Sigmoid colon (tissue), 7 donors: ENCODE data around the gene PAPOLG. TPM values are rescaled to one million over a fixed set of nuclear protein-coding genes. Genes with fewer than 3 reads are reported as not detected.

Experiments used
- DNase-seq: peaks from one replicate; pipeline ENCODE4 v3.0.0-alpha.2; 2019
- H3K27ac ChIP-seq, 4 donors: fragments of 200-600 bp; sonication (generic); one replicate each; pipeline ENCODE4 v1.5.1; 2016 to 2019; ENCODE audit warnings: mild to moderate bottlenecking in 1 of 4
- H3K27me3 ChIP-seq, 3 donors: fragments of 200-600 bp; sonication (generic); one replicate each; pipeline ENCODE4 v1.5.1; 2019; ENCODE audit warnings: mild to moderate bottlenecking in 1 of 3
- H3K36me3 ChIP-seq, 4 donors: fragments of 200-600 bp; sonication (generic); one replicate each; pipeline ENCODE4 v1.5.1; 2016 to 2019
- H3K4me1 ChIP-seq, 4 donors: fragments of 200-600 bp; sonication (generic); one replicate each; pipeline ENCODE4 v1.5.1; 2017 to 2019
- H3K4me3 ChIP-seq, 4 donors: fragments of 200-600 bp; sonication (generic); one replicate each; pipeline ENCODE4 v1.5.1; 2017 to 2019; ENCODE audit warnings: mild to moderate bottlenecking in 2 of 4, moderate library complexity in 1 of 4
- H3K9me3 ChIP-seq, 4 donors: fragments of 200-600 bp in 3 of 4; sonication (generic) in 3 of 4; one replicate each; pipeline versions ENCODE4 v1.5.1 to v1.6.1; 2013 to 2019
- EP300 ChIP-seq, 4 donors: sonication (generic); formaldehyde crosslinking; IDR thresholded peaks; one replicate each; pipeline ENCODE4 v1.6.1; 2017; ENCODE audit warnings: antibody characterized with exemption in 4 of 4
- POLR2A ChIP-seq, 2 donors: fragments of 450-650 bp; IDR thresholded peaks; one replicate each; pipeline ENCODE4 v1.6.1; 2016; ENCODE audit warnings: antibody characterized with exemption in 2 of 2, mild to moderate bottlenecking in 2 of 2, moderate library complexity in 2 of 2
- POLR2AphosphoS5 ChIP-seq, 4 donors: sonication (generic); formaldehyde crosslinking; IDR thresholded peaks; one replicate each; pipeline ENCODE4 v1.6.1; 2017; ENCODE audit warnings: antibody characterized with exemption in 4 of 4
- WGBS, 2 donors: extraction: QIAGEN DNeasy Blood & Tissue Kit; methylation state at CpG; one replicate each; pipeline ENCODE4 v1.1.7; 2013; 5-methylcytosine and 5-hydroxymethylcytosine counted together
- intact Hi-C: fragments of 100-400 bp; cut with DNase I; formaldehyde crosslinking; loops from one replicate; pipeline ENCODE4 v1.15.1; 2023
- polyA plus RNA-seq, 3 donors: library from polyadenylated mRNA; stranded (reverse); fragments of 200-250 nt; gene quantifications; one replicate each; pipeline ENCODE4 v1.2.3, GENCODE V29; 2013
- total RNA-seq, 4 donors: library from RNA; depleted of rRNA; stranded (reverse); fragments of >200 nt; gene quantifications; one replicate each; pipeline ENCODE4 v1.1.0, GENCODE V29; 2016
- TF ChIP-seq, protein P1 (sequence below), 4 experiments: fragments of 450-650 bp in 3 of 4; fragments of 200-600 bp in 1 of 4; IDR thresholded peaks; one replicate each; pipeline ENCODE4 v1.5.1; 2016 to 2019; ENCODE audit warnings: antibody characterized with exemption in 4 of 4, mild to moderate bottlenecking in 3 of 4, moderate library complexity in 2 of 4
- donor health status: healthy with polysubstance abuse.
- donor health status: Bipolar disorder and iron deficiency.
- donor health status: healthy.

The PAPOLG gene
- total and polyA plus RNA-seq, 7 donors = 3.6 to 16.1 (median 10.7) TPM

DNA sequence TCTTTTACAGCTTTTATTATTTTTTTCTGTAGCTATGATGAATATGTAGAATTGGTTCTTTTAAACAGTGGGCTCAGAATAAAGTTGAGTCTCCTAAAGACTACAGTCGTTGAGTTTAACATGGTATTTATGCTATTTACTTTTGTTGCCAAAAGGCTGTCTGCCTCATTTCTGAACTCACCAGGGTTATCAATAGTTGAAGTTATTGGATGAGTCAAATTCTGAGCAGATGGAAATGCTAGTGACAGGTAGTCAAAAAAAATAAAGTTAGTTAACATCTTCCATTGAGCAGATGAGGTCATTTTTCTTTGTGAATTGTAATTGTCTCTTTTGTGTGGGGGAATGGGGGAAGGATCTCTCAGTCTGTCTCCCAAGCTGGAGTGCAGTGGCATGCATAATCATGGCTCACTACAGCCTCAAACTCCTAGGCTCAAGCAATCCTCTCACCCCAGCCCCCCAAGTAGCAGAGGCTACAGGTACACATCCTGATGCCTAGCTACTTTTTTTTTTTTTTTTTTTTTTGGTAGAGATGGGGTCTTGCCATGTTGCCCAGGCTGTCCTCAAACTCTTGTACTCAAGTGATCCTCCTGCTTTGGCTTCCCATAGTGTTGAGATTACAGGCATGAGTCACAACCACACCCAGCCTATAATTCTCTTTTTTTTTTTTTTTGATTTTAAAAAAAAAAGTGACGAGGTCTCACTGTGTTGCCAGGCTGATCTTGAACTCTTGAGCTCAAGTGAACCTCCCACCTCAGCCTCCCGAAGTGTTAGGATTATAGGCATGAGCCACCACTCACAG, 8.9 kb downstream of the PAPOLG start:
- H3K27ac ChIP-seq = no peak overlapping the region
- H3K36me3 ChIP-seq = peaks cover 7 to 93% (median 26%) of the 10 kb centered on the region in 4 donors
- no peak overlapping the region for H3K4me3 ChIP-seq
- TF ChIP-seq, protein P1, sequence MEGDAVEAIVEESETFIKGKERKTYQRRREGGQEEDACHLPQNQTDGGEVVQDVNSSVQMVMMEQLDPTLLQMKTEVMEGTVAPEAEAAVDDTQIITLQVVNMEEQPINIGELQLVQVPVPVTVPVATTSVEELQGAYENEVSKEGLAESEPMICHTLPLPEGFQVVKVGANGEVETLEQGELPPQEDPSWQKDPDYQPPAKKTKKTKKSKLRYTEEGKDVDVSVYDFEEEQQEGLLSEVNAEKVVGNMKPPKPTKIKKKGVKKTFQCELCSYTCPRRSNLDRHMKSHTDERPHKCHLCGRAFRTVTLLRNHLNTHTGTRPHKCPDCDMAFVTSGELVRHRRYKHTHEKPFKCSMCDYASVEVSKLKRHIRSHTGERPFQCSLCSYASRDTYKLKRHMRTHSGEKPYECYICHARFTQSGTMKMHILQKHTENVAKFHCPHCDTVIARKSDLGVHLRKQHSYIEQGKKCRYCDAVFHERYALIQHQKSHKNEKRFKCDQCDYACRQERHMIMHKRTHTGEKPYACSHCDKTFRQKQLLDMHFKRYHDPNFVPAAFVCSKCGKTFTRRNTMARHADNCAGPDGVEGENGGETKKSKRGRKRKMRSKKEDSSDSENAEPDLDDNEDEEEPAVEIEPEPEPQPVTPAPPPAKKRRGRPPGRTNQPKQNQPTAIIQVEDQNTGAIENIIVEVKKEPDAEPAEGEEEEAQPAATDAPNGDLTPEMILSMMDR (IDR thresholded peaks at IDR 0.05) = no peak
- no peak for TF ChIP-seq POLR2A (IDR thresholded peaks at IDR 0.05)
- no peak for TF ChIP-seq POLR2AphosphoS5 (IDR thresholded peaks at IDR 0.05)
- no peak for DNase-seq
- H3K27me3 ChIP-seq = no peaks in the 10 kb centered on the region
- no peaks in the 10 kb centered on the region for H3K9me3 ChIP-seq
- WGBS, 2 donors = 61 to 77% methylated on average over 3 of the region's 3 CpGs
- intact Hi-C loops = no loop called here
- H3K4me1 ChIP-seq = peaks cover 0 to 6% (median 0%) of the 10 kb centered on the region in 4 donors

DNA sequence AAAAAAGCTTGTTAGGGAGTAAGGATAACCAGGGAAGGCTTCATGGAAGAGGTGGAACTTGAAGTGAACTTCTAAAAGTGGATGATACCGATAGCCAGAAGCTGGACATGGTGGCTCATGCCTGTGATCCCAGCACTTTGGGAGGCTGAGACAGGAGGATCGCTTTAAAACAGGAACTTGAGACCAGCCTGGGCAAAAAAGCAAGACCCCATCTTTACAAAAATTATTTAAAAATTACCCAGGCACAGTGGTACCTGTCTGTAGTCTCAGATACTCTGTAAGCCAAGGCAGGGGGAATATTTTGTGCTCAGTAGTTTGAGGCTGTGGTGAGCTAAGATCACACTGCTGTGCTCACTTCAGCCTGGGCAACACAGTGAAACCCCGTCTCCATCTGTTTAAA, 10.2 kb downstream of the PAPOLG start:
- Histone ChIP-seq H3K4me3 (no peak overlapping the region), H3K36me3 (peaks cover 7 to 94% (median 23%) of the 10 kb centered on the region in 4 donors), H3K4me1 (peaks cover 0 to 6% (median 0%) of the 10 kb centered on the region in 4 donors), H3K9me3 (no peaks in the 10 kb centered on the region), H3K27me3 (no peaks in the 10 kb centered on the region), H3K27ac (no peak overlapping the region)
- intact Hi-C loops = no loop called here
- 97 to 98% methylated on average over 3 of the region's 3 CpGs for WGBS, 2 donors
- TF ChIP-seq POLR2A (IDR thresholded peaks at IDR 0.05) (no peak), POLR2AphosphoS5 (IDR thresholded peaks at IDR 0.05) (no peak), EP300 (IDR thresholded peaks at IDR 0.05) (no peak)
- TF ChIP-seq, protein P1 (IDR thresholded peaks at IDR 0.05) = no peak
- DNase-seq = no peak

DNA sequence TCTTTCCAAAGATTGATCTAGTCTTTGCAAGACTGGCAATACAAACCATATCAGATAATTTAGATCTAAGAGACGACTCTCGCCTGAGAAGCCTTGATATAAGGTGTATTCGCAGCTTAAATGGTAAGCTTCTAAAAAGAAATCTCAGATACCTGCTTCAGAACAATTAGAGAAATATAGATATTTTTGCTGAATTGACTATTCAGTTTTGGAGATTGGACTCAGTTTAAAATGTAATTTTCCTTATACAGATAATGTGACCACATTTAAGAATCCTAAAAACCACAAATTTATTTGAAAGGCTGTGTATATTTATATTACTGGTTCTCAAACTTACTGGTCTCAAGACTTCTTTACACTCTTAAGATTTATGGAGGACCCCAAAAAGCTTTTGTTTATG, 15.4 kb downstream of the PAPOLG start:
- Histone ChIP-seq H3K4me3 (no peak overlapping the region), H3K4me1 (no peaks in the 10 kb centered on the region), H3K9me3 (no peaks in the 10 kb centered on the region), H3K36me3 (peaks cover 0 to 97% (median 38%) of the 10 kb centered on the region in 4 donors), H3K27ac (no peak overlapping the region), H3K27me3 (no peaks in the 10 kb centered on the region)
- WGBS, 2 donors = 98 to 99% methylated on average over 3 of the region's 3 CpGs
- intact Hi-C loops = no loop called here
- TF ChIP-seq, protein P1 (IDR thresholded peaks at IDR 0.05) = no peak
- TF ChIP-seq POLR2AphosphoS5 (IDR thresholded peaks at IDR 0.05) (no peak), POLR2A (IDR thresholded peaks at IDR 0.05) (no peak), EP300 (IDR thresholded peaks at IDR 0.05) (no peak)
- no peak for DNase-seq

DNA sequence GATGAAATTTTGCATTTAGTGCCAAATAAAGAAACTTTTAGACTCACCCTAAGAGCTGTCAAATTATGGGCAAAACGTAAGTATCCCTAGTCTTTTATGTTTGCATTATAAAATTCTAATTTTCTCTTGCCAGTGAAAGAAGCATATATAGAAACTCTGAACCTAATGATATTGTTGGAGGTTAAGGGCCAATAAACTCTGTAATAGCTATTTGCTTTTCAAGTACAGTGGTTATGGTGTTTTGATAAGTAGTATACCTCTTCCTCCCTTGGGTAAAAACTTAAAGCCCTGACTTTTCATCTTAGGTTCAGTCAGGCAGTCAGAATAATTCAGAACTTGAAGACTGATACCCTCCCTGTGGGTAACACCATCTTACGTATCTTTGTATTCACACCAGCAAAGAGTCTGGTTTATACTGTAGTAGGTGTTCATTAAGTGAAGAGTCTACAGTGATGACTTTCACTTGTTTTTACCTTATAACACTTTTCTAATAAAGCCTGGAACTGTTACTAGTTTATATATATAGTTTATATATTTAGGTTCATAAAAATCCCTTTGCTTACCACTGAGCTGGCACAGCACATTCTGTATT, 19.1 kb downstream of the PAPOLG start:
- Histone ChIP-seq H3K36me3 (peaks cover 0 to 98% (median 53%) of the 10 kb centered on the region in 4 donors), H3K9me3 (no peaks in the 10 kb centered on the region), H3K4me3 (no peak overlapping the region), H3K4me1 (no peaks in the 10 kb centered on the region), H3K27ac (no peak overlapping the region), H3K27me3 (no peaks in the 10 kb centered on the region)
- TF ChIP-seq EP300 (IDR thresholded peaks at IDR 0.05) = no peak
- TF ChIP-seq POLR2A (IDR thresholded peaks at IDR 0.05) = no peak
- TF ChIP-seq POLR2AphosphoS5 (IDR thresholded peaks at IDR 0.05) = no peak
- TF ChIP-seq, protein P1 (IDR thresholded peaks at IDR 0.05) = no peak
- intact Hi-C loops = no loop called here
- DNase-seq = no peak
- 22 to 66% methylated on average over 2 of the region's 2 CpGs for WGBS, 2 donors
